ENCODE results near the gene MYOM3.

The MYOM3 gene

GRCh38 chr1:24147816-24148215, 35.9 kb upstream of the MYOM3 start:
- no peak overlapping the region for H4K8ac ChIP-seq (ENCODE audit: low read length)
- H3K79me1 ChIP-seq (replicated peaks; ENCODE audit: low read length, poor library complexity, severe bottlenecking) = no peaks in the 10 kb centered on the region
- no peak overlapping the region for H3K14ac ChIP-seq (ENCODE audit: low read length in 2 of 2)
- H2AFZ ChIP-seq (ENCODE audit: low read depth, low read length) = no peak overlapping the region
- H2BK15ac ChIP-seq (ENCODE audit: low read depth, poor library complexity, severe bottlenecking) = no peak overlapping the region
- H2BK12ac ChIP-seq (ENCODE audit: low read length in 2 of 2) = no peak overlapping the region
- no peak overlapping the region for H3K27ac ChIP-seq (ENCODE audit: low read length, poor library complexity, severe bottlenecking)
- no peak overlapping the region for H2BK5ac ChIP-seq (ENCODE audit: low read depth, low read length, poor library complexity, severe bottlenecking)
- no peak overlapping the region for H4K91ac ChIP-seq (ENCODE audit: low read length)
- no peak overlapping the region for H3K4ac ChIP-seq (ENCODE audit: low read depth in 1 of 2, low read length in 2 of 2)
- peaks cover 54 to 62% of the 10 kb centered on the region in 2 experiments for H3K27me3 ChIP-seq (ENCODE audit: control insufficient read depth in 1 of 2, insufficient read depth in 1 of 2, low read length in 2 of 2)
- no peaks in the 10 kb centered on the region for H3K36me3 ChIP-seq (ENCODE audit: control insufficient read depth in 1 of 2, insufficient read depth in 2 of 2, low read depth in 1 of 2, low read length in 2 of 2)
- no peak overlapping the region for H3K9ac ChIP-seq (ENCODE audit: low read length)
- WGBS = 76% methylated on average over 6 of the region's 6 CpGs
- H3K23ac ChIP-seq (ENCODE audit: low read length in 2 of 2) = no peak overlapping the region
- no peak overlapping the region for H3K4me2 ChIP-seq (ENCODE audit: low read length, poor library complexity, severe bottlenecking)
- no peak overlapping the region for H2AK5ac ChIP-seq (ENCODE audit: low read length, severe bottlenecking)
- DNase-seq = no peak
- no peaks in the 10 kb centered on the region for H3K9me3 ChIP-seq (ENCODE audit: control insufficient read depth, low read length)
- H2BK120ac ChIP-seq (ENCODE audit: low read depth, low read length) = no peak overlapping the region
- H3K4me1 ChIP-seq (ENCODE audit: control insufficient read depth, insufficient read depth, low read depth, low read length) = peaks cover 4% of the 10 kb centered on the region
- H3K4me3 ChIP-seq (ENCODE audit: insufficient read depth in 1 of 2, low read depth in 1 of 2, low read length in 2 of 2) = no peak overlapping the region
- H3K18ac ChIP-seq (ENCODE audit: low read depth in 1 of 2, low read length in 2 of 2) = no peak overlapping the region

DNA sequence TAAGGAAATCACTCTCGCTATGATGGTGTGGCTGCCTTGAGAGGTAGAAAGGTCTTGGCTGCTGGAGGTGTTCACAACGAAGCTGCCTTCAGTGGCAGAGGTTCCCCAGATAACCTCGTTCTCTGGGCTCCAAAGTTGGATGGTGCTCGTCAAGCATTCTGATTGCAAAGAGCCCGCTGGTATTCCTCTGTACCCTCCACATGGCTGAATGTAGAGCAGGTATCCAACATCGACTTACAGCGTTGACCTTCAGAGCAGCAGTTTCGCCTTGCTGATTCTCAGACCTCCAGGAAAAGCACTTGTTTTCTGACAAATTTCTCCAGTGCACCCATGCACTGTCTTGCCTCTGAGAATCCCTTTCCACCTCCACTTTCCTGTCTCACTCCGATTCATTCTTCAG, 35.3 kb upstream of the MYOM3 start:
- Histone ChIP-seq H2BK15ac (ENCODE audit: low read depth, poor library complexity, severe bottlenecking) (no peak overlapping the region), H3K23ac (ENCODE audit: low read length in 2 of 2) (no peak overlapping the region), H3K4me1 (ENCODE audit: control insufficient read depth, insufficient read depth, low read depth, low read length) (peaks cover 4% of the 10 kb centered on the region), H3K4me2 (ENCODE audit: low read length, poor library complexity, severe bottlenecking) (no peak overlapping the region), H3K18ac (ENCODE audit: low read depth in 1 of 2, low read length in 2 of 2) (no peak overlapping the region), H3K27ac (ENCODE audit: low read length, poor library complexity, severe bottlenecking) (no peak overlapping the region), H2BK120ac (ENCODE audit: low read depth, low read length) (no peak overlapping the region), H3K4me3 (ENCODE audit: insufficient read depth in 1 of 2, low read depth in 1 of 2, low read length in 2 of 2) (no peak overlapping the region), H4K91ac (ENCODE audit: low read length) (no peak overlapping the region), H3K4ac (ENCODE audit: low read depth in 1 of 2, low read length in 2 of 2) (no peak overlapping the region), H3K9ac (ENCODE audit: low read length) (no peak overlapping the region), H3K27me3 (ENCODE audit: control insufficient read depth in 1 of 2, insufficient read depth in 1 of 2, low read length in 2 of 2) (peaks cover 48 to 63% of the 10 kb centered on the region in 2 experiments), H2BK12ac (ENCODE audit: low read length in 2 of 2) (no peak overlapping the region), H3K36me3 (ENCODE audit: control insufficient read depth in 1 of 2, insufficient read depth in 2 of 2, low read depth in 1 of 2, low read length in 2 of 2) (no peaks in the 10 kb centered on the region), H3K9me3 (ENCODE audit: control insufficient read depth, low read length) (no peaks in the 10 kb centered on the region), H2AK5ac (ENCODE audit: low read length, severe bottlenecking) (no peak overlapping the region), H2AFZ (ENCODE audit: low read depth, low read length) (no peak overlapping the region), H4K8ac (ENCODE audit: low read length) (no peak overlapping the region), H2BK5ac (ENCODE audit: low read depth, low read length, poor library complexity, severe bottlenecking) (no peak overlapping the region), H3K14ac (ENCODE audit: low read length in 2 of 2) (no peak overlapping the region), H3K79me1 (replicated peaks; ENCODE audit: low read length, poor library complexity, severe bottlenecking) (no peaks in the 10 kb centered on the region)
- no peak for DNase-seq
- 94% methylated on average over 9 of the region's 9 CpGs for WGBS

- Histone ChIP-seq H2BK12ac (ENCODE audit: low read length in 2 of 2) (no peak within 1 kb of the TSS), H2BK5ac (ENCODE audit: low read depth, low read length, poor library complexity, severe bottlenecking) (no peak within 1 kb of the TSS), H2BK15ac (ENCODE audit: low read depth, poor library complexity, severe bottlenecking) (no peak within 1 kb of the TSS), H3K4me3 (ENCODE audit: insufficient read depth in 1 of 2, low read depth in 1 of 2, low read length in 2 of 2) (peak within 1 kb of the TSS in 1 of 2 experiments; percentile 85), H3K4me2 (ENCODE audit: low read length, poor library complexity, severe bottlenecking) (no peak within 1 kb of the TSS), H4K91ac (ENCODE audit: low read length) (no peak within 1 kb of the TSS), H3K9me3 (ENCODE audit: control insufficient read depth, low read length) (no peaks in the 10 kb centered on the region), H3K27me3 (ENCODE audit: control insufficient read depth in 1 of 2, insufficient read depth in 1 of 2, low read length in 2 of 2) (peaks cover 28 to 55% of the 10 kb centered on the region in 2 experiments), H2AFZ (ENCODE audit: low read depth, low read length) (no peak within 1 kb of the TSS), H3K4ac (ENCODE audit: low read depth in 1 of 2, low read length in 2 of 2) (no peak within 1 kb of the TSS), H3K23ac (ENCODE audit: low read length in 2 of 2) (no peak within 1 kb of the TSS), H3K18ac (ENCODE audit: low read depth in 1 of 2, low read length in 2 of 2) (no peak within 1 kb of the TSS), H3K36me3 (ENCODE audit: control insufficient read depth in 1 of 2, insufficient read depth in 2 of 2, low read depth in 1 of 2, low read length in 2 of 2) (no peaks in the 10 kb centered on the region), H3K4me1 (ENCODE audit: control insufficient read depth, insufficient read depth, low read depth, low read length) (no peaks in the 10 kb centered on the region), H3K9ac (ENCODE audit: low read length) (peak within 1 kb of the TSS; percentile 82), H4K8ac (ENCODE audit: low read length) (no peak within 1 kb of the TSS), H2AK5ac (ENCODE audit: low read length, severe bottlenecking) (no peak within 1 kb of the TSS), H3K27ac (ENCODE audit: low read length, poor library complexity, severe bottlenecking) (no peak within 1 kb of the TSS), H3K14ac (ENCODE audit: low read length in 2 of 2) (no peak within 1 kb of the TSS), H3K79me1 (replicated peaks; ENCODE audit: low read length, poor library complexity, severe bottlenecking) (no peaks in the 10 kb centered on the region), H2BK120ac (ENCODE audit: low read depth, low read length) (no peak within 1 kb of the TSS)
- 75% methylated on average over 21 of the region's 22 CpGs for whole genome bisulfite sequencing
- DNase-seq = peak; percentile 15
These were observed 30.9 kb upstream of the MYOM3 start, which contains the start of gene IL22RA1 for GRCh38 chr1:24142546-24143534. Gene IL22RA1, minus strand, starts transcription at chr1:24143140. Its CDS starts 58 bp downstream, at chr1:24143082.

DNA sequence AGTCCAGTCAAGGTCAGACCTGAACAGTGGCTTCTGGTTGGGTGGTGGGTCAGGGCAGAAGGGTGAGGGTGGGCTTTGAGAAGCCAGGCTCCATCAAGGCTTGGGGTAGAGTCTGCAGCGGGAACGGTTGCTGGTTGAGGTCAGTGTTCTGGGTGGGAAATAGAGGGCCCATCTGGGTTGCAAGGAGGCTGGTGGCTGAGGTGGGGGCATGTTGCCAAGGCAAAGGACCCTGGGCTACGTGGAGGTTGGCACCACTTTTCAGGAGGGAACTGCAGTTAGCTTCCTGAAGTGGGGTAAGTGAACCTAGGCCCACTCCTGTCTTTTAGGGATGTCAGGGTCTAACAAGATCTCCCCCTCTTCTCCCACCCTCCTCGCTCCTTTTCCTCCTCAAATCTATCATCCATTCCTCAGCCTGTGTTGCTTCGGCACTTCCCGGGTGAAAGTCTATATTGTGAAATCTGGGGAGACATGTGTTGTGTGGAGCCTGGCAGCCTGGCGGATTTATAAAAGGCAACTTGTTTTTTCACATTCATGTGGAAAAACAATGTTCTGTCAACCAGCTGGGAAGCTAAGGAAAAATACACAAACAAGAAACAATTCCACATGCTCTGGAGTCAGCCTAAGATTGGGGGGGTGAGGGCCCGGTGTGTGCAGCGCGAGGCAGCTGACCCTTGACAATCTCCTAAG, 29.5 kb upstream of the MYOM3 start:
- H4K8ac ChIP-seq (ENCODE audit: low read length) = no peak overlapping the region
- 96% methylated on average over 8 of the region's 10 CpGs for WGBS
- no peak overlapping the region for H3K4me3 ChIP-seq (ENCODE audit: insufficient read depth in 1 of 2, low read depth in 1 of 2, low read length in 2 of 2)
- H3K9me3 ChIP-seq (ENCODE audit: control insufficient read depth, low read length) = no peaks in the 10 kb centered on the region
- H2AK5ac ChIP-seq (ENCODE audit: low read length, severe bottlenecking) = no peak overlapping the region
- H3K4ac ChIP-seq (ENCODE audit: low read depth in 1 of 2, low read length in 2 of 2) = no peak overlapping the region
- no peak overlapping the region for H3K23ac ChIP-seq (ENCODE audit: low read length in 2 of 2)
- no peak overlapping the region for H2BK12ac ChIP-seq (ENCODE audit: low read length in 2 of 2)
- H2AFZ ChIP-seq (ENCODE audit: low read depth, low read length) = no peak overlapping the region
- H4K91ac ChIP-seq (ENCODE audit: low read length) = no peak overlapping the region
- DNase-seq = no peak
- no peak overlapping the region for H3K4me2 ChIP-seq (ENCODE audit: low read length, poor library complexity, severe bottlenecking)
- H3K27ac ChIP-seq (ENCODE audit: low read length, poor library complexity, severe bottlenecking) = no peak overlapping the region
- no peak overlapping the region for H3K18ac ChIP-seq (ENCODE audit: low read depth in 1 of 2, low read length in 2 of 2)
- no peak overlapping the region for H2BK15ac ChIP-seq (ENCODE audit: low read depth, poor library complexity, severe bottlenecking)
- no peak overlapping the region for H2BK5ac ChIP-seq (ENCODE audit: low read depth, low read length, poor library complexity, severe bottlenecking)
- no peaks in the 10 kb centered on the region for H3K36me3 ChIP-seq (ENCODE audit: control insufficient read depth in 1 of 2, insufficient read depth in 2 of 2, low read depth in 1 of 2, low read length in 2 of 2)
- no peaks in the 10 kb centered on the region for H3K79me1 ChIP-seq (replicated peaks; ENCODE audit: low read length, poor library complexity, severe bottlenecking)
- no peaks in the 10 kb centered on the region for H3K4me1 ChIP-seq (ENCODE audit: control insufficient read depth, insufficient read depth, low read depth, low read length)
- H3K9ac ChIP-seq (ENCODE audit: low read length) = no peak overlapping the region
- H3K27me3 ChIP-seq (ENCODE audit: control insufficient read depth in 1 of 2, insufficient read depth in 1 of 2, low read length in 2 of 2) = peaks cover 19 to 47% of the 10 kb centered on the region in 2 experiments
- H3K14ac ChIP-seq (ENCODE audit: low read length in 2 of 2) = peak overlapping the region in 1 of 2 experiments; percentile 70
- H2BK120ac ChIP-seq (ENCODE audit: low read depth, low read length) = no peak overlapping the region
